ENCODE measurements around the gene SLC29A1. TPM values are rescaled to one million over a fixed set of nuclear protein-coding genes. Genes with fewer than 3 reads are reported as not detected.

SLC29A1 gene
- total RNA-seq, 1 experiment from 2014 or later = 109 TPM

DNA sequence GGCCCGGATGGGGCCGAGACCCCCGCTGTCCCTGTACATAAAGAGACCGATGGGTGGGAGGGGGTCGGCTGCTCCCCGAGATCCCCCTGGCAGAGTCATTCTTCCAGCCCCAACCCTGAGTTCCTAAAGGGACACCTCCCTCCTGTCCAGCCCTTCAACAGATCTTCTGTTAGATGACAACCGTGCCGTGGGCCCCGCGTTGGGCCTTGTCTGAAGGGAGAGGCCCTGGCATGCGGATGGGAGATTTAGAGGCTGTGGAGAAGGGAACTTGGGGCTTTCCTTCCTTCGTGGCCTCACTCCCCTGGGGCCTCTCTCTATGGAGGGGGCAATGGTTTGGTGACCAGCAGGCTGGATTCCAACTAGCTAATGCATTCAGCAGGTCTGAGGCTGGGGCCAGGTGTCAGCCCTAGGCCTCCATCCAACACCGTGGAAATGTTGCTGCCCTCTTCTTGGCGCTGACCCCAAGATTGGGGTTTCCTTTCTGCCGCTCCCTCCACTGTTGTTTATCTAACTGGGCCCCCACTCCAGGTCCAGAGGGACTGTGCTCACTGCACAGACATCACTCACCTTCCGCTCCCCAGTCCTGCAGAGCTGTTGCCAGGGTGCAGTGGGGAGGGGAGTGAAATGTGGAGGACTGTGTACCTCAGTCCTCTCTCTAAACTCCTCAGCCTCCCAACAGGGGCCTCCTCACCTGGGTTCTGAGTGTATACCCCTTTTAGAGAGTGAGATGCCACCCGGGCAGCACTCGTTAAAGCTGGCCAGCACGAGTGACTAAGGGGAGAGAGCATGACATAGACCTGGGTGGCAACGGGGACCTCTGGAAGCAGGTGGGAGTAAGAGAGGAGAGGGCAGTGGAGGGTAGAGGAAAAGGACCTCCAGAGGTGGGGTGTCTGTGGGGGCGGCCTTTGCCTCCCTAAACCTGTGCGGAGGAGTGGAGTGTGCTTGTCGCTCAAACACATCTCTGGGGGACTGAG lies 53.6 kb downstream of the SLC29A1 start:
- Histone ChIP-seq H3K36me3 (no peaks in the 10 kb centered on the region), H3K4me1 (no peaks in the 10 kb centered on the region), H3K27ac (no peak overlapping the region), H3K9me3 (replicated peaks) (no peaks in the 10 kb centered on the region), H3K27me3 (no peaks in the 10 kb centered on the region), H3K4me3 (no peak overlapping the region)
- no peak for DNase-seq

DNA sequence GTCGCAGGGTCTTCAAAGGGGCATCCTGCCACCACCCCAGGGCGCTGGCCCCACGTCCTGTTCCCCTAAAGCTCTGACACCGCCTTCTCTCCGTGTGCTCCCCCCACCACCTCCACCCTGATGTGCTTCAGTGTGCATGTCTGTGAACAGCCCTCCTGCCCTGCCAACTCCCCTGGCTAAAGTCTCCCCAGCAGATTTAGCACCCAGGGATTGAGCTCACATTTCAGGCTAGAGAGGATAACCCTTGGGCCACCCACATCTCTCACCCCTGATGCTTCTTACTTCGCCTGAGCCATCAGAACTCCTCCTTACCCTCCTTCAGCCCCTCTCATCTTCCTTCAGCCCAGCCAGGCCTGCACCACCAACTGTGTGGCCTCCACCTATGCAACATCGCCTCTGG lies 54.4 kb downstream of the SLC29A1 start:
- Histone ChIP-seq H3K4me3 (no peak overlapping the region), H3K9me3 (replicated peaks) (no peaks in the 10 kb centered on the region), H3K27me3 (no peaks in the 10 kb centered on the region), H3K4me1 (no peaks in the 10 kb centered on the region), H3K36me3 (no peaks in the 10 kb centered on the region), H3K27ac (no peak overlapping the region)
- no peak for DNase-seq

GRCh38 chr6:44278315-44278714 lies 54.9 kb downstream of the SLC29A1 start:
- Histone ChIP-seq H3K27me3 (no peaks in the 10 kb centered on the region), H3K36me3 (no peaks in the 10 kb centered on the region), H3K4me3 (no peak overlapping the region), H3K4me1 (no peaks in the 10 kb centered on the region), H3K27ac (no peak overlapping the region), H3K9me3 (replicated peaks) (no peaks in the 10 kb centered on the region)
- no peak for DNase-seq

- H3K9me3 ChIP-seq (replicated peaks) = no peaks in the 10 kb centered on the region
- no peaks in the 10 kb centered on the region for H3K27me3 ChIP-seq
- H3K36me3 ChIP-seq = no peaks in the 10 kb centered on the region
- H3K27ac ChIP-seq = no peak overlapping the region
- H3K4me1 ChIP-seq = no peaks in the 10 kb centered on the region
- no peak overlapping the region for H3K4me3 ChIP-seq
- no peak for DNase-seq
Measured at GRCh38 chr6:44278774-44279697, 55.6 kb downstream of the SLC29A1 start.

Other genes starting within 250 kb of the SLC29A1 start
- gene MRPL14, start 96.1 kb upstream of the SLC29A1 start, total RNA-seq (2014; rRNA removed; shearing (Covaris generic)) = 58.8 and 73.0 TPM in 2 replicates
- 11.5 TPM in 2 replicates for gene TMEM63B, start 96.0 kb upstream of the SLC29A1 start, total RNA-seq (2014; rRNA removed; shearing (Covaris generic))
- gene CAPN11, start 64.8 kb upstream of the SLC29A1 start, total RNA-seq (2014; rRNA removed; shearing (Covaris generic)) = 0.20 and 0.97 TPM in 2 replicates
- gene MYMX, start 6.7 kb upstream of the SLC29A1 start, total RNA-seq (2014; rRNA removed; shearing (Covaris generic)) = 106 and 116 TPM in 2 replicates
- 1,351 and 1,358 TPM in 2 replicates for gene HSP90AB1, start 23.5 kb downstream of the SLC29A1 start, total RNA-seq (2014; rRNA removed; shearing (Covaris generic))
- 27.8 and 28.5 TPM in 2 replicates for gene SLC35B2, start 33.9 kb downstream of the SLC29A1 start, total RNA-seq (2014; rRNA removed; shearing (Covaris generic))
- 7.8 and 9.6 TPM in 2 replicates for gene NFKBIE, start 42.0 kb downstream of the SLC29A1 start, total RNA-seq (2014; rRNA removed; shearing (Covaris generic))
- gene TMEM151B, start 46.9 kb downstream of the SLC29A1 start, total RNA-seq (2014; rRNA removed; shearing (Covaris generic)) = 1.2 and 1.5 TPM in 2 replicates
- 16.3 and 19.3 TPM in 2 replicates for gene AARS2, start 89.8 kb downstream of the SLC29A1 start, total RNA-seq (2014; rRNA removed; shearing (Covaris generic))
- not detected in 2 replicates for gene SPATS1, start 119.1 kb downstream of the SLC29A1 start, total RNA-seq (2014; rRNA removed; shearing (Covaris generic))
- gene CDC5L, start 164.1 kb downstream of the SLC29A1 start, total RNA-seq (2014; rRNA removed; shearing (Covaris generic)) = 42.3 and 45.2 TPM in 2 replicates